Mucosa of rectum (tissue), 2 donors: ENCODE data around the gene NADSYN1.

Experiments
- H3K27ac ChIP-seq, 2 donors: one replicate each; pipeline ENCODE4 v1.7.0; 2013; ENCODE audit warnings: inconsistent platforms in 2 of 2, low read depth in 2 of 2, low read length in 2 of 2
- H3K27me3 ChIP-seq, 2 donors: one replicate each; pipeline ENCODE4 v1.7.0; 2013; ENCODE audit warnings: low read length in 2 of 2; ENCODE audit not compliant: control insufficient read depth in 2 of 2, insufficient read depth in 2 of 2
- H3K36me3 ChIP-seq, 2 donors: one replicate each; pipeline ENCODE4 v1.7.0; 2013; ENCODE audit warnings: low read length in 2 of 2; ENCODE audit not compliant: control insufficient read depth in 2 of 2, insufficient read depth in 2 of 2
- H3K4me1 ChIP-seq, 2 donors: one replicate each; pipeline ENCODE4 v1.7.0; 2013; ENCODE audit warnings: low read length in 2 of 2, mild to moderate bottlenecking in 1 of 2; ENCODE audit not compliant: control insufficient read depth in 2 of 2, insufficient read depth in 2 of 2
- H3K4me3 ChIP-seq, 2 donors: one replicate each; pipeline ENCODE4 v1.7.0; 2013; ENCODE audit warnings: low read length in 2 of 2
- H3K9ac ChIP-seq, 2 donors: one replicate each; pipeline ENCODE4 v1.7.0; 2013; ENCODE audit warnings: low read length in 2 of 2, low read depth in 1 of 2, mild to moderate bottlenecking in 1 of 2
- H3K9me3 ChIP-seq, 2 donors: one replicate each; pipeline ENCODE4 v1.7.0; 2013; ENCODE audit warnings: low read length in 2 of 2; ENCODE audit not compliant: control insufficient read depth in 2 of 2
- donor health status: healthy.
- donor health status: Normal muscosa, but diverticular disease.

The NADSYN1 gene

GRCh38 chr11:71432761-71433647 is 20.0 kb upstream of the NADSYN1 start:
- Histone ChIP-seq H3K4me1 (peaks cover 15 to 21% of the 10 kb centered on the region in 2 donors), H3K4me3 (no peak overlapping the region)

GRCh38 chr11:71433648-71434450 is 19.2 kb upstream of the NADSYN1 start:
- Histone ChIP-seq H3K4me1 (peaks cover 15 to 21% of the 10 kb centered on the region in 2 donors), H3K27ac (peak overlapping the region; percentile 67 to 70), H3K9ac (peak overlapping the region in 1 of 2 donors; percentile 65), H3K27me3 (no peaks in the 10 kb centered on the region), H3K36me3 (peaks cover 6 to 7% of the 10 kb centered on the region in 2 donors), H3K9me3 (no peaks in the 10 kb centered on the region), H3K4me3 (peak overlapping the region in 1 of 2 donors; percentile 10)

More at GRCh38 chr11:71432761-71433647, 20.0 kb upstream of the NADSYN1 start:
- Histone ChIP-seq H3K36me3 (peaks cover 3 to 7% of the 10 kb centered on the region in 2 donors), H3K27me3 (no peaks in the 10 kb centered on the region), H3K9me3 (no peaks in the 10 kb centered on the region), H3K9ac (peak overlapping the region; percentile 32 to 65), H3K27ac (peak overlapping the region; percentile 67 to 70)

GRCh38 chr11:71434576-71435130 is 18.4 kb upstream of the NADSYN1 start:
- peaks cover 7 to 10% of the 10 kb centered on the region in 2 donors for H3K36me3 ChIP-seq
- no peak overlapping the region for H3K27ac ChIP-seq

GRCh38 chr11:71435278-71435951 is 17.6 kb upstream of the NADSYN1 start:
- Histone ChIP-seq H3K27me3 (no peaks in the 10 kb centered on the region), H3K36me3 (peaks cover 13 to 14% of the 10 kb centered on the region in 2 donors), H3K9ac (peak overlapping the region in 1 of 2 donors; percentile 24), H3K9me3 (no peaks in the 10 kb centered on the region), H3K27ac (no peak overlapping the region), H3K4me1 (peaks cover 15 to 21% of the 10 kb centered on the region in 2 donors), H3K4me3 (no peak overlapping the region)

More at GRCh38 chr11:71434576-71435130, 18.4 kb upstream of the NADSYN1 start:
- H3K9ac ChIP-seq, result no peak overlapping the region
- H3K4me1 ChIP-seq, result peaks cover 15 to 21% of the 10 kb centered on the region in 2 donors
- no peaks in the 10 kb centered on the region for H3K9me3 ChIP-seq
- no peak overlapping the region for H3K4me3 ChIP-seq
- no peaks in the 10 kb centered on the region for H3K27me3 ChIP-seq

DNA sequence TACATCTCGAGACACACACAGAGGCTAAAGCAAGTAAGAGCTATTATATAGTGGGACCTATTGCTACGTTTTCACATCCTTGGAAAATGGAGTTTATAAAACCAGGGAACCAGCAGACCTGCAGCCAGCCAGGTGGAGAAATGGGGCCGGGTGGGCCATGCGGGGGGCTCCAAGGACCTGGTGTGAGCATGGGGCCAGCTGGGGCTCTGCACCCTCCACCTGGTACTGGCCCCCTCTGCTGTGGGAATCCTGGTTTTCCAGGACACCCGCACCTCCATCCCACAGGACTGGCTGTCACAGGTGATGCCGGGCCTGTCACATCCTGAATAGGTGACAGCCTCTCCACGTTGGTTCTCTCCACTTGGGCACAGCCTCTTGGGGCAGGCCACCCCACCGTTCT is 16.1 kb upstream of the NADSYN1 start:
- peaks cover 23 to 24% of the 10 kb centered on the region in 2 donors for H3K36me3 ChIP-seq
- no peak overlapping the region for H3K27ac ChIP-seq
- H3K4me1 ChIP-seq, result peaks cover 15 to 19% of the 10 kb centered on the region in 2 donors
- no peaks in the 10 kb centered on the region for H3K27me3 ChIP-seq
- H3K4me3 ChIP-seq, result no peak overlapping the region
- H3K9me3 ChIP-seq, result no peaks in the 10 kb centered on the region
- H3K9ac ChIP-seq, result no peak overlapping the region

DNA sequence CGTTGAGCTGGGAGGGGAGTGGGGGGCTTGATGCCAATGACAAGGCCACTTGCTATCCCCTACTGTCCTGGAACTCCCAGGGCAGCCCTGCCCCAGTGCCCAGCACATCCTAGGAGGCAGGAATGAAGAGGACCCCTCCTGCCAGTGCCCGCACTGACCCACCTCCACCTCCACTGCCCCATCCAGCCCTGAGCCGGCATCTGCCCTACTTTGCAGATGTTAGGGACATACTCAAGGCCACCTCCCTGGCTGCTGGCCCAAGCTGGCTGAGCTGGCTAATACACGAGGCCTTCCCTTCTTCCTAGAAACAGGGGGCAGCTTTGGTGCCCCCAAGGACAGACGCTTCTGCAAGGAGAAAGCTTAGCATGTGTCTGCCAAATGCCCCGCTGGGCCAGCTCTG is 15.6 kb upstream of the NADSYN1 start:
- H3K9me3 ChIP-seq, result no peaks in the 10 kb centered on the region
- peaks cover 23 to 24% of the 10 kb centered on the region in 2 donors for H3K36me3 ChIP-seq
- peaks cover 15% of the 10 kb centered on the region in 2 donors for H3K4me1 ChIP-seq
- H3K4me3 ChIP-seq, result no peak overlapping the region
- H3K27me3 ChIP-seq, result no peaks in the 10 kb centered on the region
- no peak overlapping the region for H3K9ac ChIP-seq
- no peak overlapping the region for H3K27ac ChIP-seq

DNA sequence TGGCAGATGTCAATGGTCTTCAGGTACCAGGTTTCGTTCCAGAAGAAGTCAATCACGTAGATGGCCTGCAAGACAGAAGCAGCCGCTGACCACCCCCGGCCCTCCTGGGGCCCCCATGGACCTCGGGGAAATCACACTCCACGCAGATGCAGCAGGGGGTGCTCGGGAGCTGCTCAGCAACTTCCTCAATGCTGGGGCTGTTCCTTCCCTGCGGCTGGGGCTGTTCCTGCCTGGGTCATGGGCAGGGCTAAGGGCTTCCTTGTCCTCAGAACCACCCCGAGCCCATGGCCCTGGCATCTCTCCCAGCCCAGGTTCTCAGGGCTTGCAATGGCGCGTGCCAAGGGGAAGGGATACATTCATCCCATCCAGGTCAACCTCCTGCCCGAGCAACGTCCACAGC is 15.1 kb upstream of the NADSYN1 start:
- H3K27ac ChIP-seq, result no peak overlapping the region
- no peak overlapping the region for H3K4me3 ChIP-seq
- peaks cover 11% of the 10 kb centered on the region in 2 donors for H3K4me1 ChIP-seq
- peaks cover 24 to 27% of the 10 kb centered on the region in 2 donors for H3K36me3 ChIP-seq
- H3K27me3 ChIP-seq, result no peaks in the 10 kb centered on the region
- H3K9ac ChIP-seq, result no peak overlapping the region
- no peaks in the 10 kb centered on the region for H3K9me3 ChIP-seq

DNA sequence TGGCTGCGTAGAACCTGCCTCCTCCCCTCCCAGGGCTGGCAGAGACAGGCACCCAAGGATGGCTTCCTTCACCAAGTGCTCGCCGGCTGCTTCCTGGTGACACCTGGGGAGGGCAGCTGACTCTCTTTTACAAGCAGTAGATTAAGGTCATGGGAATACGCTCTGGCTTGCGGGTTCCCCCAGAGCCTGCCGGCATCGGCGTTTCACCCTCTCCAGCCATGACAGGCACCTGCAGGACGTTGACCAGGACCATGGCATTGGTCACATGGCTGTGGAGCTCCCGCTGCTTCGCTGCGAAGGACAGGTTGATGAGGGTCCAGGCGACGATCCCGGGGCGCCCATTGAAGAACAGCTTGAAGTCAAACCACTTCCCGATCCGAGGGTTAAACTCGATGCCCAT is 14.4 kb upstream of the NADSYN1 start:
- Histone ChIP-seq H3K36me3 (peaks cover 29 to 34% of the 10 kb centered on the region in 2 donors), H3K27me3 (no peaks in the 10 kb centered on the region), H3K4me3 (no peak overlapping the region), H3K4me1 (peaks cover 3 to 4% of the 10 kb centered on the region in 2 donors), H3K9ac (no peak overlapping the region), H3K27ac (no peak overlapping the region), H3K9me3 (no peaks in the 10 kb centered on the region)

DNA sequence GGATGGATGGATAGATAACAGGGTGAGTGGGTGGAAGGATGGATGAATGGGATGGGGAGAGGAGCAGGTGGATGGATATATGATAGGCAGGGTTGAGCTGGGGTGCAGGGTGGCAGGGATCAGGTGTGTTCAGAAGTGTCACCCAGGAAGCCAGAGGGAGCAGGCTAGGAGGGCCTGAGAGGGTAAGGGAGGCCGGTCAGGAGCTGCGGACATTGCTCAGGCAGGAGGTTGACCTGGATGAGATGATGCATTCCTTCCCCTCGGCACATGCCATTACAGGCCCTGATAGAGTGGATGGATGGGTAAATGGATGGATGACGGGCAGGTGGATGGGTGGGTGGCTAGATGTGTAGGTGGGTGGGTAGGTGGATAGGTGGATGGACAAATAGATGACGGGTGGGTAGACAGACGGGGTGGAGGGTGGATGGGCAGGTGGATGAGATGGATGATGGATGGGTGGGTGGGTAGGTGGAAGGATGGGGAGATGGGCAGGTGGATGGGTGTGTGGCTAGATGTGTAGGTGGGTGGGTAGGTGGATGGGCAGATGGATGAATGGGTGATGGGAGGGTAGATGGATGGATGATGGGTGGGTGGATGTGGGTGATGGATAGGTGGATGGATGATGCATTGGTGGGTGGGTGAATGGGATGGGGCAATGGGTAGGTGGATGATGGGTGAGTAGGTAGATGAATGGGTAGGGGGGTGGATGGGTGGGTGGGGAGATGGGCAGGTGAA is 12.8 kb upstream of the NADSYN1 start:
- H3K9ac ChIP-seq, result no peak overlapping the region
- no peak overlapping the region for H3K27ac ChIP-seq
- H3K4me1 ChIP-seq, result no peaks in the 10 kb centered on the region
- no peaks in the 10 kb centered on the region for H3K27me3 ChIP-seq
- no peak overlapping the region for H3K4me3 ChIP-seq
- H3K9me3 ChIP-seq, result no peaks in the 10 kb centered on the region
- H3K36me3 ChIP-seq, result peaks cover 33 to 34% of the 10 kb centered on the region in 2 donors
